ENCODE results near the gene PSMA6. TPM values are rescaled to one million over a fixed set of nuclear protein-coding genes. Genes with fewer than 3 reads are reported as not detected.

The PSMA6 gene
- total and polyA plus RNA-seq, 2 experiments from 2014 or later = 171 to 225 TPM

DNA sequence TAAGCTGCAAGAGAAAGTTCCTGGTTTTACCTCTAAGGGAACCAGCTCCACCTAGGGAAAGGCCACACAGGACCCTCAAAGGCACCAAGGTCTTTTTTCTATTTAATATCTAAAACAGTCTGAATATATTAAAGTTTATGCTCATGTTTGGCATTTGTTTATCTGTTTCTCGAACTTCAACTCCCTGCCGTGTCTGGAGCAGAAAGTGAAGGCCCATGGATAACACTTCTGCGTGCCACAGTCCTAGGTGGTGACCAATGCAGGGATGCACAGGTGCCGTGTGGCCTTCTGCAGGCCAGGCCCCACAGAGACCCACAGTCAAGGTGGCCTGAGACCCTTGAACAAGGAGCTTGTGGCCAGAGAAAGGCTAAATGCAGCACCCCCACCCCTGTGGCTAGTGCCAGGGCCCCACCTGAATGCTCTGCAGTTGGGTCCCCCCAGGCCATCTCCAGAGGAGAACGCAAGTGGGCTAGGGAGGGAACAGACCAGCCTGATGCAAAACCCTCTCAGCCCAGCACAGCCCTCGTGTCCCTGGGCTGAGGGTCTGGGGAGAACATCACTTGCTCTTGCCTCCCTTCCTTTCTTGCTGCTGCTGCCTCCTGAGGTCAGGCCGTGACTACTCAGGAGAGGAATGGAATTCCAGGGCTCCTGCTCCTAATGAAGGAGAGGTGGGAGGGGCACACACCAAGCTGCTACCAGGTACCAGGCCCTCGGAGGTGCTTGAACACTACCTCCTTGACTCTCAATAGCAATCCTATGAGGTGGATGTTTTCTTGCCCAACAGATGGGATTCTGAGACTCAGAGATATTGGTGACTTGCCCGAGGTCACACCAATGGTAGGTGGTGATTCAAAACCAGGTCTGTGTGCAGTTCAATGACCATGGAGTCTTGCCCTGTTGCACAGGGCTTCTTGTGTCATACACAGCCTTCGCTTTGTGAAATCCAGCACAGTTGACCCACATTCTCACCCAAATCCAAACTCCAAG, 45.4 kb downstream of the PSMA6 start:
- Histone ChIP-seq H3K4me3 (no peak overlapping the region), H3K9me2 (ENCODE audit: insufficient read depth) (no peaks in the 10 kb centered on the region), H3K36me3 (ENCODE audit: low read depth) (no peaks in the 10 kb centered on the region), H3K9ac (no peak overlapping the region), H3K4me2 (ENCODE audit: unreplicated experiment) (no peak overlapping the region), H3F3A (ENCODE audit: insufficient read depth) (no peaks in the 10 kb centered on the region), H2AFZ (no peak overlapping the region), H3K4me1 (ENCODE audit: insufficient read depth) (peaks cover 9% of the 10 kb centered on the region), H4K20me1 (ENCODE audit: insufficient read depth) (no peaks in the 10 kb centered on the region), H3K79me2 (ENCODE audit: insufficient read depth) (no peaks in the 10 kb centered on the region), H3K9me3 (ENCODE audit: low read depth) (no peaks in the 10 kb centered on the region), H3K27me3 (replicated peaks; ENCODE audit: insufficient read depth) (no peaks in the 10 kb centered on the region), H3K27ac (no peak overlapping the region)
- TF ChIP-seq EZH2phosphoT487 (IDR thresholded peaks at IDR 0.05; ENCODE audit: insufficient read depth, low read depth) (no peak), EZH2 (IDR thresholded peaks at IDR 0.05; ENCODE audit: insufficient read depth, poor library complexity, severe bottlenecking) (no peak)
- in situ Hi-C loops (cut with MboI) = no loop called here
- DNase-seq = no peak
- WGBS, 2 experiments (ENCODE audit: low coverage in 1 of 2, low lambda C conversion rate in 2 of 2, missing lambda C conversion rate in 2 of 2) = 92 to 95% methylated on average over 10 of the region's 10 CpGs

DNA sequence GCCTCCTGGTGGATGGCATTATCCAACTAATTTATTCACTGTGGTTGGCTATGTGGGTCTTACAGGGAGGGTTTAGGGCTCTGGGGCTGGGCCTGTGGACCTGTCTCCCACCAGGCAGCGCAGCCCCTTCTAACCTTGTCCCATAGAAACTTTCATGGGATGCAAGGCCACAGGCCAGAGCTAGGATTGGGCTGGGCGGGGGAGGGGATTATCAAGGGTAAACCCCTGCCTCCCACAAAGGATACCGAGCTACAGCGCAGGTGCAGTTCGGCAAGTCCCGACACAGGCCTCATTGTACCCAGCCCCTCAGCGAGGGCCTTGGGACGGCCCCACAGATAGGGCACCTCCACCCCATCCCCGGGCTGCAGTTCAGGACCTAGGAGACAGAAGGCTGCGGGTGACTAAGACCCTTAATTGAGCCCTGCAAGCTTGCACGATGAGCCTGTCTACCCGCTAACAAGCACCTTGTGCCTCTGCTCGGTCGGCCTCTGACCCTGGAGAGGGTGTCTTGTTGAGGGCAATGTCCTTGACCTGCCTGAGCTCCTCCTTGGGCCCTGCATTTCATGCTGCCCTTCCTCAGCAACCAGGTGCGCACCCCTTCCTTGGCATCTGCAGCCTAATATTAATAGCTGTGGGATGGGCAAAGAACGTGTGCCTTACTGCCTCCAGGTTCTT, 46.7 kb downstream of the PSMA6 start:
- Histone ChIP-seq H3K9me3 (ENCODE audit: low read depth) (no peaks in the 10 kb centered on the region), H2AFZ (no peak overlapping the region), H3K79me2 (ENCODE audit: insufficient read depth) (no peaks in the 10 kb centered on the region), H3K4me2 (ENCODE audit: unreplicated experiment) (no peak overlapping the region), H3K9me2 (ENCODE audit: insufficient read depth) (no peaks in the 10 kb centered on the region), H3F3A (ENCODE audit: insufficient read depth) (no peaks in the 10 kb centered on the region), H3K4me3 (no peak overlapping the region), H3K27me3 (replicated peaks; ENCODE audit: insufficient read depth) (no peaks in the 10 kb centered on the region), H3K9ac (no peak overlapping the region), H4K20me1 (ENCODE audit: insufficient read depth) (no peaks in the 10 kb centered on the region), H3K27ac (no peak overlapping the region), H3K36me3 (ENCODE audit: low read depth) (no peaks in the 10 kb centered on the region), H3K4me1 (ENCODE audit: insufficient read depth) (peaks cover 11% of the 10 kb centered on the region)
- TF ChIP-seq EZH2phosphoT487 (IDR thresholded peaks at IDR 0.05; ENCODE audit: insufficient read depth, low read depth) (no peak), EZH2 (IDR thresholded peaks at IDR 0.05; ENCODE audit: insufficient read depth, poor library complexity, severe bottlenecking) (no peak)
- in situ Hi-C loops (cut with MboI) = no loop called here
- no peak for DNase-seq
- 93 to 95% methylated on average over 16 of the region's 16 CpGs for WGBS, 2 experiments (ENCODE audit: low coverage in 1 of 2, low lambda C conversion rate in 2 of 2, missing lambda C conversion rate in 2 of 2)

DNA sequence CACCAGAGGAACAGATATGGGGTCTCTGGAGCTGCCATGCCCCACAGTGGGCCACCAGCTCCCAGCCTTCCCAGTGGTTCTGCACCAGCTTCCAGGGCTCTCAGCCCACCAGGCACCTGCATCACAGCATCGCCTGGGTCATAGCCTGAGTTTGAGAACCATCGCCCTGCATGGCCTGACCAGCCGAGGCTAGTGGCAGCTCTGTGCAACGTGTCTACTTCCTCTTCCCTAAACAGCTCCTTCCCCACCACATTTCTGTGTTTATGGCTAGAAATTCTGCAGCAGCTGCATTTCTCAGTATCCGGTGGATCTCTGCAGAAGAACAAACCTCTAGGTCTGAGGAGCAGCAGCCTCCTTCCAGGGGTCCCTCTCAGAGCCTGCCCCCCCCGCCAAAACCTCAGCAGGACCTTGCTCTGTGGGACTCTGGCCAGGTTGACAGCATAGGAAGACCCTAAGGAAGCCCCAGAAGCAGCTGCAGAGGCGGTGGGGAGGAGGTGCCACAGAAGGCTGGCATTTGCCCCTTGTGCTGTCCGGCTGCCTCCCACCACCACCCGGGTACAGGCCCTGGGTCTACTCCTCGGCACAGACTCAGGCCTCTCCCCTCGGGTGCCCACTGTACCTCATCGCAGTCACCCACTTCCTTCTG, 47.7 kb downstream of the PSMA6 start:
- no peak overlapping the region for H3K4me2 ChIP-seq (ENCODE audit: unreplicated experiment)
- H4K20me1 ChIP-seq (ENCODE audit: insufficient read depth) = no peaks in the 10 kb centered on the region
- no peak overlapping the region for H3K4me3 ChIP-seq
- no peaks in the 10 kb centered on the region for H3K27me3 ChIP-seq (replicated peaks; ENCODE audit: insufficient read depth)
- no peaks in the 10 kb centered on the region for H3F3A ChIP-seq (ENCODE audit: insufficient read depth)
- H3K36me3 ChIP-seq (ENCODE audit: low read depth) = no peaks in the 10 kb centered on the region
- no peaks in the 10 kb centered on the region for H3K9me2 ChIP-seq (ENCODE audit: insufficient read depth)
- in situ Hi-C loops (cut with MboI) = no loop called here
- no peak for TF ChIP-seq EZH2phosphoT487 (IDR thresholded peaks at IDR 0.05; ENCODE audit: insufficient read depth, low read depth)
- TF ChIP-seq EZH2 (IDR thresholded peaks at IDR 0.05; ENCODE audit: insufficient read depth, poor library complexity, severe bottlenecking) = no peak
- 78 to 87% methylated on average over 11 of the region's 12 CpGs for WGBS, 2 experiments (ENCODE audit: low coverage in 1 of 2, low lambda C conversion rate in 2 of 2, missing lambda C conversion rate in 2 of 2)
- H3K27ac ChIP-seq = no peak overlapping the region
- H2AFZ ChIP-seq = no peak overlapping the region
- H3K79me2 ChIP-seq (ENCODE audit: insufficient read depth) = no peaks in the 10 kb centered on the region
- DNase-seq = no peak
- H3K4me1 ChIP-seq (ENCODE audit: insufficient read depth) = peaks cover 11% of the 10 kb centered on the region
- H3K9ac ChIP-seq = no peak overlapping the region
- H3K9me3 ChIP-seq (ENCODE audit: low read depth) = no peaks in the 10 kb centered on the region

All from GM23248 (cell line).